Tongue (tissue), 2 donors: ENCODE measurements around the gene RBFOX2. TPM values are rescaled to one million over a fixed set of nuclear protein-coding genes. Genes with fewer than 3 reads are reported as not detected.

Source experiments
- DNase-seq: peaks from one replicate; pipeline ENCODE4 v3.0.0-alpha.2; 2015
- total RNA-seq: library from RNA; depleted of rRNA; stranded (reverse); fragments of >200 nt; gene quantifications from one replicate; pipeline ENCODE4 v1.2.3, GENCODE V29; 2014

RBFOX2 gene
- total RNA-seq, 1 donor from 2014 or later: 269 TPM

DNA sequence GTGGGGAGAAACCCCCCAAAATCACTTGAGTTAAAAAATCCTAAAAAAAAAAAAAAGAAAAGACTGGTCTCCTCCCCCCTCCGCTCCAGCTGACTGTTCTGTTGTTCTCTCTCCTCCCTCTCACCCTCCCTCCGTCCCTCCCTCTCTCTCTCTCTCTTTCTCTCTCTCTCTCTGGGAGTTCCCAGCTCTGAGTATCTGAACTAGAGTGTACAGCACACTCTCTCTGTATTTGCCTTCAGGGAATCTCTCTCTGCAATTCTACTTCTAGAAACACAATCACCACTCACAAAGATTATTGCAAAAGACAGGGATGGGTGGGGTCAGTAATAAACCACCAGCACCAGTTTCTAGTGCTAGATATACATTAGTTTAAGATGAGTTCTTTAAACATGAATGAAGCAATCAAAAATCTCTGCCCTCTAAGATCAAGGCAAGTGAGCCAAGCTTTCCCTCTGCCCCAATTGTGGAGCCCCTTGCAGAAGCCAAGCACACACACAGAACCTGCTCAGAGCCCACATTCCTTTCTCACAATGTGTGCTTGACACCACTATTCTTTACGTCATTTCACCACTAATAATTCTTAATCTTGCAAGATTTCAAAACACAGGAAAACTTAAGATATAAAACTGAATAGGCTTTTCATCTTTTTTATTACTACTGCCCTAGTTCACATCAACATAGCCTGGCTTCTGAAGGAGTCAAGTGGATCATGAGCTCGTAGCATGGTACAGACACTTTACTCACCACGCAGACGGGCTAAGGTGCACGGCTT lies 133.5 kb downstream of the RBFOX2 start:
- peak; percentile 90 for DNase-seq

DNA sequence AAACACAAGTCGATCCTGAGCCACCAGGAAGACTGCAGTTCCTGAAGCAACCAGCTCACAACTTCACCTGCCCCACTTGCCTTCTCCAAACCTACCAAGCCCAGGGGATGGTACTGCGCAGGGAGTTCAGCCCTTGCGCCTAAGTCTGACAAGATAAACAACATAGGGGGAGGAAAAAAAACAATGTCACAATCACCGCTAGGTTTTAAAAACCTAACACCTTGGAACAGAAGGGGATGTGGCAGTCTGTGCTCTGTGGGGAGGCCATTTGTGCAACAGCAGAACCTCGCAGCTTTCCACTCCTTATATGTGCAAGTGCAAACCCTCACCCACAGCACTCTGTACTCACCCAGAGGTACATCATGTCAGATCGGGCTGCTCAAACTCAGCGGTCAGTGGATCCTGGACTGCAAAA lies 134.2 kb downstream of the RBFOX2 start:
- DNase-seq: no peak

DNA sequence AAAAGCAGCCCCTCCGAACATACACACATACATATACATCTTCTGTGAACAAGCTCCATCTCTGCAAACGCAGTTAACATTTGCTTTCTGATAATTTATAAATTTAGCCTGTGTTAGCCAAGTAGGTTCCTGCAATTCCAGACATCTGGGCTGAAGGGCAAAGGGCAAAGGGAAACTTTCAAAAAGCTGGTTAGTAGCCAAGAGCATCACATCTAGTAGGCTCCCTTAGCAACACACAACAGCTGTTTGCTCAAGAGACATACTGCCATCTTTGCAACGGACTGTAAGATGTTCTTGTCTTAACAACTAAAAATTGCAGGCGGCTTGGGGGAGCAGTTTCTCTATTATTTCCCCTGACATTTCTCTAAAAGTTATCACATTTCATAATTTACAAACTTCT lies 134.9 kb downstream of the RBFOX2 start:
- peak; percentile 81 for DNase-seq

DNA sequence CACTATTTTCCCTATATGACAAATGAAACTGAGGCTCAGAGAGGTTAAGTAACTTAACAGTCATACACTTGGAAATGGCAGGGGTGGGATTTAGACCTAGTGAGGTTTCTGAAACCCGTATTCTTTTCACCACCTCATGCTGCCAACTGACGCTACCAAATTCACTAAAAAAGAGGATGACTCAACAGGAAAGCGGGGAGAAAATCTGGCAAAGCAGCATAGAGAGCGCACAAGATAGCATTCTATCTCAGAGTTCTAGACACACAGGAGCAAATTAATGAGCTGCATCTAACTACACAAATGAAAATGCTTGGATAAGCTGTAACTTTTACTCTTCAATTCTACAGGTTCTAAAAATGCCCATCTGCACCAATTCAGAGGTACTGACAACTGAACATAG lies 136.4 kb downstream of the RBFOX2 start:
- DNase-seq: no peak

DNA sequence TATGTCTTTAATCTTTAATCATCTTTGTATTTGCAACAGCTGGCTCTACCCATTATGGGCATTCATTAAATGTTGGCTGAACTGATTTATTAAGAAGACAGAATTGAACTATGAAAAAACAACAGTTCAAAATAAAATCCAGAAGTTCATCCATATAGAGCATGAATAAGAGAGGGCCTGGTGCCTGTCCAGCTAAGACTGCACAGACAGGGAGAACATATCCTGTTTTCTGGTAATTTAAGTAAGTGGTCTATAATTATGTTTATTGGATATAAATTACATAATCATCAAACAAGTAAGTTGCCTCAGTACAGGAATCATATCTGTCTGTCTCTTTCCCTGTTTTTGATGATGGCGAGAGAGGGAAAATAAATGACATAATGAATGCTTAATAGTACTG lies 137.2 kb downstream of the RBFOX2 start:
- no peak for DNase-seq

DNA sequence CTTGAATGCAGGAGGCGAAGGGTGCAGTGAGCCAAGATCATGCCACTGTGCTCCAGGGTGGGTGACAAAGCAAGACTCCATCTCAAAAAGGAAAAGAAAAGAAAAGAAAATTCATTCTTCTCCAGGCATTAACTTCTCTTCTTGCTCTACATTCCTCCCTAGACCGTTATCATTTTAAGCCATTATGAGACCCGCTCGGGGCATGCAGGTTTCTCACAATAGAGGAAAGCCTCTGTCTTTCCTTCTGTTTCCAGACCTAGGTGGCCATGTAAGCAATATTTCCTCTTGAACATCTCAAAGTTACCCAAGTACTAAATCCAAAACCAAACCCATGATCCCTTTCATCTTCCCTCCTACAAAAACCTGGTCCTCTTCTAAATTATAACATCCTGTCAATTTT lies 139.6 kb downstream of the RBFOX2 start:
- DNase-seq: no peak

DNA sequence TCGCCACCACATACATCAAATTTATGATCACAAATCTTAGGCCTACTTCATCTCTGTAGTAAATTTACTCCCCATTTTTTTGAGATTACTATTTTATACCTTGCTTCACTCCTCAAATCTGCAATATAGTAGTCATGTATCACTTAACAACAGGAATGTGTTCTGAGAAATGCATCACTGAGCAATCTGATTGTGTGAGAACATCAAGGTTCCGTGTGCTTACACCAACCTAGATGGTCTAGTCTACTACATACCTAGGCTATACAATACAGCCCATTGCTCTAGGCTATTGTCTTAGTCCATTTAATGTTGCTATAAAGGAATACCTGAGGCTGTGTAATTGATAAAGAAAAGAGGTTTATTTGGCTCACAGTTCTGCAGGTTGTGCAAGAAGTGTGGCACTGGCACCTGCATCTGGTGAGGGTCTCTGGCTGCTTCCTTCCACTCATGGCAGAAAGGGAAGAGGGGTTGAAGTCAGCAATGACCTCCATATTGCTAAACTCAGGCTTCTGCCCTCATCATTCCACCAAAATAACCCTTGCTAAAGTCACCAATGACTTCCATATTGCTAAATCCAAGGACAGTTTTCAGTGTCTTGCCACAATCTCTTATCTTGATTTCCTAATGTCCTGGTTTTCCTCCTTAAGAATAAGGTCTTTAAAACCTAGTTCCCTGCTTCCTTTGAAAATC lies 140.3 kb downstream of the RBFOX2 start:
- no peak for DNase-seq

DNA sequence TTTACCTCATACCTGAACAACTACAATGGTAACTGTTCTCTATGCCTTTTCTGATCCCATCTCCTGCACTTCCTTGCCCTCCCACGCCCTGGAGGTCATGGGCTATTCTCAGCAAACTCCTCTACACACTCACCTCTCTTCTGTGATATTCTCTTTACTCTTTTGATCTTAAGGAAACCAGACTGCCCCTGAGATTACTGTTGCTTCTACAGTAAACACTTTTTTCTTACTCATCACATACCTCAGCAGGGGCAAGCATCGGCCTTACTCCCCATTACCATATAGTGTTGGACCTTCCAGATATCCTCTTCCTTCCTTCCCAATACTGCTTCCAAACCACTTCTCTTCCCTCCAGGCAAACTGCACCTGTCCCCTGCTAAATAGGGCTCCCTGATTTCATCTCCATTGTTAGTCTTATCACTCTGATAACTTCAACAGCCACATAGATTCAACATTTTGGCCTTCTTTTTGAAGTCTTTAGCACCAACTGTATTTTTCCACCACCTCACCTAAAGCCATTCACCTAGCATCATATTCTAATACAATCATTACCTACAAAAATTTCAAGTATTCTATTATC lies 141.2 kb downstream of the RBFOX2 start:
- DNase-seq: no peak

DNA sequence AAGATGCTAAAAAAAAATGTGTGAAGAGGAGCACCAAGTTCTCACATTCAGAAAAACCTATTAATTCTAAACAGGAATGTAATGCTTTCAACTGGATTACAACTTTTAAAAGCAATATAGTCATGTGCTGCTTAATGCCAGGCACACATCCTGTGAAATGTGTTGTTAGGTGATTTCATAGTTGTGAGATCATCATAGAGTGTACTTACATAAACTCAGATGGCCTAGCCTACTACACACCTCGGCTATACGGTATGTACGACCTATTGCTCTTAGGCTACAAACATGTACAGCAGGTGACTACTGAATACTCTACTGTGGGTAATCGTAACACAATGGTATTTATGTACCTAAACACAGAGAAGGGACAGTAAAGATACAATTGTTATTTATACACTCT lies 142.3 kb downstream of the RBFOX2 start:
- DNase-seq: no peak

DNA sequence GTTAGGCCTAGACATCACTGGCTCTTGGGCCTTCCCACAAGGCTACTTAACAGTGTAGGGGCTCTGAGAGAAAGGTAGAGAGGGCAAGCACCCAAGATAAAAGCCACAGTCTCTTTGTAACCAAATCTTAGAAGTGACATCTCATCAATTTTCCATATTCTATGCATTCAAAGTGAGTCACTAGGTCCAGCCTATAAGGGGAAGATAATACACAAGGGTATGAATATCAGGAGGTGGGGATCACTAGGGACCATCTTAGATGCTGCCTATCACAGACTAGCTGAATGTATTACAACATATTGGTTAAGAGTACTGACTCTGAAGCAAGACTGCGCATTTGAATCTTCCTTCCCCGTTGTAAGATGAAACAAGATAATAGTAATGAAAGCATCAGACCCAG lies 144.1 kb downstream of the RBFOX2 start:
- DNase-seq: no peak

DNA sequence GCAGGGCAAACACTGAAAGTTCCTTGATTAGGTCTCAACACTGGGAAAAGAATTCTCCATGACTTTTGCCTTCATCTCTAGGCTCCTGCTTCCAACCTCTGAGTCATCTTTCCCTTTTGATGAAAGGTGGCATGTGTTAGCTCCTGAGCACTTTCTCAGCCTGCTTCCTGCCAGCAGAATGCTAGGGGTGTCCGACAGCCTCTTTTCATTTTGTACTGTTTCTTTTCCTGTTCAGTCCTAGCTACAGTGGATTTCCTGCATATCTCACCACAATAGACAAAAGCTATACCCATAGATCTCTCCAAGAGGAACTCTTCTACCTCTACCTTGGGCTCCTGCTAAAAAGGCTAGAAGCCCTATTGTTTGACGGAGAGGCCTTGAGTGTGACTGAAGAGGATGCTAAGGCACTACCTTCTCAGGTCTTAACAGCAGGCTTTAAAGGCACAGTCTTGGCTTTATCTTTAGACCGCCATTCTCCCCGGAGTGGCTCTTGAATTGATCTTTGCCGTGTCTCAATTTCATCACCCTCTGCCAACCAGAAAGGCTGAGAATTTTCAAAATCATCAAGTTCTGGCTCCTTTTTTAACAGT lies 145.5 kb downstream of the RBFOX2 start:
- DNase-seq: no peak

DNA sequence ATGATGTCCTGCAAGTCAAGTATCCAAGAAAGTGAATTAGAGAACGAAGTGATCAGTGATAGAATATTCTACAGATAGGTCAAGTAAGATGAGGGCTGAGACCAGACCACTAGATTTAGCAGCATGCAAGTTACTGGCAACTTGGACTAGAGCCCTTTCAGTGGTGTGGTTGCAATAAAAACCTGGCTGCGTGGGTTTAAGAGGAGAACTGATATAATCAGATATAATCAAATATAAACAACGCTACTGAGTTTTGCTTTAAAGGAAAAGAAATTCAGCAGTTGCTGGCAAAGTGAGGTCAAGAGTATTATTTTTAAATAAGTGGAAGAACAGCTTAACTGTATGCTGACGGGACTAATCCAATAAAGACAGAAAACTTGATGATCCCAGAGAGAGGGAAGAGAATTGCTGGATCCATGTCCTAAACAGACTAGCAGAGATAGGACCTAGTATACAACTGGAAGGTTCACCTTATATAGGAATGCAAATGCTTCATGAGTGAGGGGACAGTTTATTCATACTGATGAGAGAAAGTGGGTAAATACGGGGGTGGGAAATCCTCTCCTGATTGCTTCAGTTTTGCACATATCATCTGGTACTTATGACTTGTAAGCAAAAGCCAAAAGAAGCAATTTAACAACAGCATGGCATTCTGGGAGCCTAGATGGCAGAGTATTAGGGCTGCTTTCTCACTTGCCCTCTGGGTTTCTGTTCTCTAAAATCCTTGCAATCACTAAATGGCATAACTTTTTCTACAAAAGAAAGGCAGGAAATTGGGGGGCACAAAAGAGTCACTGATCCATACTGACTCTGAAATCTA lies 146.2 kb downstream of the RBFOX2 start:
- no peak for DNase-seq

DNA sequence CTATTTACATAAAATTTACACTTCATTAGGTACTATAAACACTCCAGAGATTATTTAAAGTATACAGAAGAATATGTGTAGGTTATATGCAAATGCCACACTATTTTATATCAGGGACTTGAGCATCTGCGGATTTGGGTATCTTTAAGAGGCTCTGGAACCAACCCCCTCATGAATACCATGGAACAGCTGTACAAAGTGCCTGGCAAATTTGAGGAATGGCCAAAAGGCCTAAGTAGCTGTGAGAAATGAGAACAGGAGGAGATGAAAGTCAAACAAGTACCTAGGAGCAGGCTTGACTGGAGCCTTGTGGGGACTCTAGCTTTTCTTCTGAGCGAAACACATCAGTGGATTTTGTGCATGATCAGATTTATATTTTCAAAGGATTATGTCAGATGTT lies 149.3 kb downstream of the RBFOX2 start:
- DNase-seq: peak; percentile 61

DNA sequence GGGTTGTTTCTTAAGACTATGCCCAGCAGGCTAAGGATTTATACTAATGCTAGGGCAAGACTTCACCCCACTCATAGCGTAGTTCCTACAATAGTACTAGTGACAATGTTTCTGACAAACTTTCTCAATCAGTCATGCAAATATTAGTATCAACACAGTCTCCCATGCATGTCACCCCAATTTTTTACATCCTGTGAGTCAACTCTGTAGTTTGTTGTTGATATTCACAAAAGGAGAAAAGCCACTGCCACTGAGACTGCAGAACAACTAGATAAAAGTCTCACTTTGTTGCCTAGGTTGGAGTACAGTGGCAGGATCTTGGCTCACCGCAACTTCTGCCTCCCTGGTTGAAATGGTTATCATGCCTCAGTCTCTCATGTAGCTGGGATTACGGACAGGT lies 155.2 kb downstream of the RBFOX2 start:
- DNase-seq: no peak

DNA sequence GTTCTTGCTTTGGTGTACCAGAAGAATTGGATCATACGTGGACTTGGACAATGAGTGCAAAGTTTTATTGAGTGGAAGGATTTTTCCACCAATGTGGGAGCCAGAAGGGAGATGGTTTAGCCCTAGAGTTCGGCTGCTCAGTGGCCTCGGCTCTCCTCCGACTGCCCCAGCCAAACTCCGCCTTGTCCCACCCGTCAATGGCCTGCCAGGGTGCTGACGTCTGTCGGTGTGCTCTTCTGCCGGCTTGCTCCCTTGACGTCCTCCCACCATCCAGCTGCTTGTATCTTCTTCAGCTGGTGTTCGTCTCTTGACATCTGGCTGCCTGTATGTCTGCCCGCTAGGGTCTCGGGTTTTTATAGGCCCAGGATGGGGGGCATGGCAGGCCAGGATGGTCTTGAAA lies 156.2 kb downstream of the RBFOX2 start:
- DNase-seq: no peak

DNA sequence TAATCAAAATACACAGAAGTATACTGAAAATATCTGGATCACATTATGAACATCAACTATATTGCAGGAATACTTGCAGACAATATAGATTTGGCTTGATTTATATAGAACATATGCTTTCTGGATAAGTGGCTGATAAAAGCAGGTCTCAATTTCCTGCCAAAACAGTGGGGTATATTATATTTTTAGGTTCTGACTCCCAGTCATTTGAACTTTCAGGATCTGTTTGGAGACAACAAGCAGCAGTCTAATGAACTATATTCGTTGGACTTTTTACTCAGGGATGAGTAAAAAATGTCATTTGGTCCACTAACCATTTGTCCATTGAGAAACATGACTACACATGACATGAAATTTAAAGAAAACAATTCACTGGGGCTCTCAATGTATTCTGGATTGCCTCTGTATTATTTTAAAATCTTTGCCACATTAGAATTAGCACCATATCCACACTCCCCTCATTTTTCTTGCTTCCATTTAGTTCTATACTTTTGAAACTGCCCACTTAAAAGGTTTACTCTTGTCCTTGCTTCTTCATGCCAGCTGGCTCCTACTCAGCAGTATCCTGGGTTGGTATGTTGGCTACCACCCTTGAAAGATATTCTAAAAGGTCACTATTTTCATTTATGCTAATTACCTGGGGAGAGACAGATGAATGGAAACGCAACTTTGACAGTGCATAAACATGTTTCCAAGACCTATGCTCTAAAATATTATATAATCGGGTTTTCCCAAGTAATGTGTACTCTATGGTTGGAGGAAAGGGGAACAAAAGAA lies 157.9 kb downstream of the RBFOX2 start:
- DNase-seq: no peak

DNA sequence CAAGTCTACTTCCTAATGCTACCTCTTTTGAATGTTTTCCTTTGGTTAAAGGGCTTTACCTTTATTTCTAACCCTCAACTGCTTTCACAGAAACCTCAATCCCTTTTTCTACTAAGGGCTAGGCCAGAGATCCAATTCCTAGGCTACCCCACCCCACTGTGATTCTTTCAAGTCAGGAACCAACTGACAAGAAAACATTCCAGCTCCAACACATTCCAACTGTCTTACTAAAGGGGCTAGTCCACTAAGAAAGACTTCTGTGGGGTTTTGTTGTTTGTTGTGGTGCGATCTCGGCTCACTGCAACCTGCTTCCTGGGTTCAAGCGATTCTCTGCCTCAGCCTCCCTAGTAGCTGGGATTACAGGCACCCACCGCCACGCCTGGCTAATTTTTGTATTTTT lies 159.7 kb downstream of the RBFOX2 start:
- no peak for DNase-seq

DNA sequence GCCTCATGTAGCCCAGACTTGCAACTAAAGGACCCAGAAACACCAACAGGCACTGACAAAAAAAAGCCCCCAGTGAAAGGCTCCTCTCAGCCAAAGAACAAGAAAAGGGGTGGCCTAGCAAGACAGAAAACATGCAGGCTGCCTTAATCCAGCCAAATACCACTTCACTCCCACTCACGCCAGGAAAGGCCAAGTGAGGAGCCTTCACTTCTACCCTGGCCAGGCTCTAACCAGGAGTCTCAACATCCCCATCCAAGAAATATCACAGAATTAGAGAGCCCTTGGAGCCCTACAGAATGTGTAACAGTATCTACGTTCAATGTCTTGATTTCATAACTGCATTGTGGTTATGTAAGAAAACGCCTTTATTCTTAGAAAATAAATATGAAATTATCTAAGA lies 162.0 kb downstream of the RBFOX2 start:
- DNase-seq: no peak

DNA sequence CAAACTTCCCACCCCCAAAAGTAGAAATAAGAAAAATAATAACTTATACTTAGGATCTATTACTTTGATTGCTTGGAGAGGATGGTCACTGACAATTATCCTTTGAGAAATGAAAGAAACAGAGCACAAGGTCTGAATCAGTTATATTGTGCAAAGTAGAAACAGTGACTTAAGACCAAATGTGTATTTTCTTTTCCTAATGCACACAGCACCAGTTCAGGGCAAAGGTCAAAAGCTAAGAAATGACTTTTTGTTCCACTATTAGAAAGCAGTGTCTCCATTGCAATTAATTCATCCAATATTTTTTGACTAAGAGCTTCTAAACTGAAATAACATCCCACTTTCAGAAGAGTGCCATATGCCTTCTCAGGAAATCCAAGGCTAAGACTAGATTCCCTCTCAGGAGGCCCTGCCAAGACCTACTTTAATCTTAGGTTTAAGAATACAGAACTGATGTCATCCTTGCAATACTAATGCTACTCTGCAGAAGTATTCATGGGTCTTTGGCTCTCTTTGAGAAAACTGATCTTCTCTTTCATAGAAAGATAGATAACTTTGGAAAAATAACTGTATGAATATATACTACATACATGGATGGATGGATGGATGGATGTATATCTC lies 164.0 kb downstream of the RBFOX2 start:
- DNase-seq: no peak

DNA sequence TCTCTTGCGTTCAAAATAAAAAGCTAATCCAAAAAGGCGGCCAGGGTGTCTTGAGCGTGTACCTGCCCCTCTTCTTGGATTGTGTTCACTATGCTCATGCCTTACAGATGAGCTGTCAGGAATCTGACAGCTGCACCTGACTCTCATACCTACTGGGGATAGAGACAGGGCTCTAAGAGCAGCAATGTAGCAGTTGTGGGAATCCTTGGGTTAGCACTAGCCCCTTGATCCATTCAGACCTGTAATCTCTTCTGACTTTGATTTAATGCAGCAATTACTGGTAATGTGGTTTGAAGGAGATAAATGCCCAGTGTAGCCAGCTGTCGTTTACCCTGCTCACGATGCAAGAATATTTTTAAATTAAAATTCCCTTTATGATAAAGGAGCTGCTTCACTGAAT lies 165.2 kb downstream of the RBFOX2 start:
- DNase-seq: no peak

DNA sequence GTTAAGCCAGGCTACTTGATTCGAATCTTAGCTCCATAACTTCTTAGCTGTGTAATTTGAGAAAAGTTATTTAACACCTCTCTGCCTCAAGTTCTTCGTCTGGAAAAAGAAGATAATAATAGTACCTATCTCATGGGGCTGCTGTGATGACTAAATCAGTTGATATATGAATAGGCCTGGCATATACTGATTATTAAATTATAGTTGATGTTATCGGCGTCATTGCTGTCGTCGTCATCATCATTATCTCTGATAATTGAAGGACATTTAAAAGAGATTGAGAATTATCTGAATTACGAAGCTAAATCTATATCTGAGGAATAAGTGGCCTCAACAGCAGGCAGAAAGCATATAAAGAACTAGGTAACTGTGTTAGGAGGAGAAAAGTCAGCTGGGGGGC lies 165.9 kb downstream of the RBFOX2 start:
- DNase-seq: no peak
